ENCODE measurements around the gene ABHD14A. TPM values are rescaled to one million over a fixed set of nuclear protein-coding genes. Genes with fewer than 3 reads are reported as not detected.

ABHD14A gene
- polyA plus RNA-seq, 1 donor (not counting 4 experiments of a cell fraction or from before 2014, with no cell fraction given), result 6.9 TPM

- Histone ChIP-seq H4K20me1 (ENCODE audit: control insufficient read depth, extremely low read depth, insufficient read depth, low read length) (no peaks in the 10 kb centered on the region), H3K9me3 (ENCODE audit: control insufficient read depth, low read depth, low read length) (no peaks in the 10 kb centered on the region), H3K9ac (ENCODE audit: control insufficient read depth, extremely low read depth, insufficient read depth, low read length) (no peak overlapping the region), H3K79me2 (ENCODE audit: control insufficient read depth, insufficient read depth, low read length) (no peaks in the 10 kb centered on the region), H3K4me2 (ENCODE audit: control insufficient read depth, extremely low read depth, insufficient read depth, low read depth, low read length) (no peak overlapping the region), H3K27ac (ENCODE audit: control insufficient read depth, insufficient read depth, low read length) (no peak overlapping the region), H3K27me3 (ENCODE audit: control insufficient read depth, extremely low read depth, insufficient read depth, low read length) (no peaks in the 10 kb centered on the region), H3K4me3 (ENCODE audit: control insufficient read depth in 2 of 3, extremely low read depth in 1 of 3, insufficient read depth in 2 of 3, low read depth in 1 of 3, low read length in 3 of 3) (no peak overlapping the region), H3K36me3 (ENCODE audit: control insufficient read depth in 2 of 2, extremely low read depth in 1 of 2, insufficient read depth in 2 of 2, low read length in 2 of 2) (no peaks in the 10 kb centered on the region), H3K9me1 (ENCODE audit: control insufficient read depth, extremely low read depth, insufficient read depth, low read length) (no peaks in the 10 kb centered on the region), H2AFZ (ENCODE audit: control insufficient read depth, low read length) (no peak overlapping the region), H3K4me1 (ENCODE audit: control insufficient read depth, extremely low read depth, insufficient read depth, low read length) (no peaks in the 10 kb centered on the region)
- TF ChIP-seq CTCF (optimal IDR thresholded peaks at IDR 0.05 in 1 of 3, IDR thresholded peaks at IDR 0.05 in 1 of 3, conservative IDR thresholded peaks at IDR 0.05 in 1 of 3; ENCODE audit: extremely low read depth in 1 of 3, insufficient read depth in 2 of 3, low read length in 3 of 3), result no peak
- no peak for TF ChIP-seq EZH2 (IDR thresholded peaks at IDR 0.05; ENCODE audit: low read length)
- dilution Hi-C loops (cut with MboI; ENCODE audit: extremely low pct_ligation_motif_present, low sequenced_read_pairs), result no loop called here
- no peak for DNase-seq (ENCODE audit: low read depth, low spot score)
- FAIRE-seq, result no peak
Observed at GRCh38 chr3:52018319-52019000, 43.6 kb downstream of the ABHD14A start.

GRCh38 chr3:52019352-52020080 lies 44.7 kb downstream of the ABHD14A start:
- Histone ChIP-seq H3K9ac (ENCODE audit: control insufficient read depth, extremely low read depth, insufficient read depth, low read length) (no peak overlapping the region), H3K9me1 (ENCODE audit: control insufficient read depth, extremely low read depth, insufficient read depth, low read length) (no peaks in the 10 kb centered on the region), H3K36me3 (ENCODE audit: control insufficient read depth in 2 of 2, extremely low read depth in 1 of 2, insufficient read depth in 2 of 2, low read length in 2 of 2) (no peaks in the 10 kb centered on the region), H3K4me2 (ENCODE audit: control insufficient read depth, extremely low read depth, insufficient read depth, low read depth, low read length) (no peak overlapping the region), H3K79me2 (ENCODE audit: control insufficient read depth, insufficient read depth, low read length) (no peaks in the 10 kb centered on the region), H3K9me3 (ENCODE audit: control insufficient read depth, low read depth, low read length) (no peaks in the 10 kb centered on the region), H4K20me1 (ENCODE audit: control insufficient read depth, extremely low read depth, insufficient read depth, low read length) (no peaks in the 10 kb centered on the region), H2AFZ (ENCODE audit: control insufficient read depth, low read length) (no peak overlapping the region), H3K4me3 (ENCODE audit: control insufficient read depth in 2 of 3, extremely low read depth in 1 of 3, insufficient read depth in 2 of 3, low read depth in 1 of 3, low read length in 3 of 3) (no peak overlapping the region), H3K4me1 (ENCODE audit: control insufficient read depth, extremely low read depth, insufficient read depth, low read length) (no peaks in the 10 kb centered on the region), H3K27me3 (ENCODE audit: control insufficient read depth, extremely low read depth, insufficient read depth, low read length) (no peaks in the 10 kb centered on the region), H3K27ac (ENCODE audit: control insufficient read depth, insufficient read depth, low read length) (no peak overlapping the region)
- TF ChIP-seq CTCF (optimal IDR thresholded peaks at IDR 0.05 in 1 of 3, IDR thresholded peaks at IDR 0.05 in 1 of 3, conservative IDR thresholded peaks at IDR 0.05 in 1 of 3; ENCODE audit: extremely low read depth in 1 of 3, insufficient read depth in 2 of 3, low read length in 3 of 3) (no peak), EZH2 (IDR thresholded peaks at IDR 0.05; ENCODE audit: low read length) (no peak)
- DNase-seq (ENCODE audit: low read depth, low spot score), result no peak
- no peak for FAIRE-seq
- dilution Hi-C loops (cut with MboI; ENCODE audit: extremely low pct_ligation_motif_present, low sequenced_read_pairs), result no loop called here

Data from keratinocyte (primary cell).